Prostate gland (tissue), 2 donors: ENCODE results near the gene FRMD1.

ENCODE experiments used
- POLR2A ChIP-seq: fragments of 450-650 bp; IDR thresholded peaks from one replicate; pipeline ENCODE4 v1.6.1; 2016; ENCODE audit warnings: antibody characterized with exemption, mild to moderate bottlenecking
- POLR2AphosphoS5 ChIP-seq: sonication (generic); formaldehyde crosslinking; IDR thresholded peaks from one replicate; pipeline ENCODE4 v1.6.1; 2017; ENCODE audit warnings: antibody characterized with exemption
- TF ChIP-seq, protein P1 (sequence below), 4 experiments: fragments of 200-600 bp in 2 of 4; fragments of 450-650 bp in 2 of 4; sonication (generic) in 2 of 4; IDR thresholded peaks; 1 replicate in 3 of 4; 2 replicates in 1 of 4; pipeline ENCODE4 v1.5.1; 2016 to 2019; ENCODE audit warnings: antibody characterized with exemption in 4 of 4, mild to moderate bottlenecking in 2 of 4, moderate library complexity in 2 of 4

GRCh38 chr6:168122011-168122410, 43.0 kb upstream of the FRMD1 start:
- TF ChIP-seq, protein P1, sequence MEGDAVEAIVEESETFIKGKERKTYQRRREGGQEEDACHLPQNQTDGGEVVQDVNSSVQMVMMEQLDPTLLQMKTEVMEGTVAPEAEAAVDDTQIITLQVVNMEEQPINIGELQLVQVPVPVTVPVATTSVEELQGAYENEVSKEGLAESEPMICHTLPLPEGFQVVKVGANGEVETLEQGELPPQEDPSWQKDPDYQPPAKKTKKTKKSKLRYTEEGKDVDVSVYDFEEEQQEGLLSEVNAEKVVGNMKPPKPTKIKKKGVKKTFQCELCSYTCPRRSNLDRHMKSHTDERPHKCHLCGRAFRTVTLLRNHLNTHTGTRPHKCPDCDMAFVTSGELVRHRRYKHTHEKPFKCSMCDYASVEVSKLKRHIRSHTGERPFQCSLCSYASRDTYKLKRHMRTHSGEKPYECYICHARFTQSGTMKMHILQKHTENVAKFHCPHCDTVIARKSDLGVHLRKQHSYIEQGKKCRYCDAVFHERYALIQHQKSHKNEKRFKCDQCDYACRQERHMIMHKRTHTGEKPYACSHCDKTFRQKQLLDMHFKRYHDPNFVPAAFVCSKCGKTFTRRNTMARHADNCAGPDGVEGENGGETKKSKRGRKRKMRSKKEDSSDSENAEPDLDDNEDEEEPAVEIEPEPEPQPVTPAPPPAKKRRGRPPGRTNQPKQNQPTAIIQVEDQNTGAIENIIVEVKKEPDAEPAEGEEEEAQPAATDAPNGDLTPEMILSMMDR (IDR thresholded peaks at IDR 0.05) = no peak
- TF ChIP-seq POLR2A (no peak), POLR2AphosphoS5 (no peak)
